ENCODE data around the gene KCNH2. TPM values are rescaled to one million over a fixed set of nuclear protein-coding genes. Genes with fewer than 3 reads are reported as not detected.
A peak's percentile ranks its signal among the peaks of the same experiment; 100 is the strongest.

KCNH2 gene
- total and polyA plus RNA-seq, 2 of the 13 experiments (the other 11 are each of a cell fraction or from before 2014, with no cell fraction given) = 0.09 to 0.11 TPM

DNA sequence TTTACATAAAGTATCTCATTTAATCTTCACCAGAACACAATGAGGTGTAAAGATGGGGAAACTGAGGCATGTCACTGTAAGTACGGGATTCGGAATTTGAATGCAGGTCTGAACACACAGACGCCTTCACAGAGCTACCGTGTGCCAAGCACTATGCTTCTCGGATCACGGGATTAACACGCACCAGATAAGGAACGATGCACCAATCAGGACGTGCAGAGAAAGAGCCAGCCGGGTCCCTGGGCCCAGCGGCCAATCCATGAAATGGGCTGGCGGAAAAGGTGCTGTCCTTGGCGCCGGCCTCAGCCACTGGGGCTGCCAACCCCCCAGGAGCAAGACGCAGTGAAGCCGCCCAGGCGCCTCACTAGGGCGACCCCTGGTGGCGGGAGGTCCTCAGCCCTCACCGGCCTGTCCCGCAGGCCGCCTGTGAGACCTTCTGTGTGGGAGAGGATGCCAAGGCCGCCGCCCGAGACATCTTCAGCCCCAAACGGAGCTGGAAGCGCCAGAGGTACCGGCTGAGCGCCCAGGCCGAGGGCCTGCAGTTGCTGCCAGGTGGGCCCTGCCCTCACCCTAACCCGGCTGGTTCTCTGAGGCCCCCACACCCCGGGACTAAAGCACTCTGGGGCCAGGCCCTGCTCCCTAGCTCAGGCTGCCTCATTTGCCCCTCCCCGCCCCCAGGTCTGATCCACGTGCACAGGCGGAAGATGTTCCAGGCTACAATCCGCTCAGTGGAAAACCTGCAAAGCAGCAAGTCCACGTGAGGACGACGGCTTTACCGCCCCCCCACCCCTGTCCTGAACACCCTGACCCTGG is 30.6 kb upstream of the KCNH2 start (continued):
- peak; percentile 32 for TF ChIP-seq ZNF781 (CRISPR knock-in tag; IDR thresholded peaks at IDR 0.05; ENCODE audit: borderline replicate concordance, not compliant biosample characterization)
- no peak for TF ChIP-seq ZNF570 (CRISPR knock-in tag; IDR thresholded peaks at IDR 0.05; ENCODE audit: borderline replicate concordance)
- TF ChIP-seq, protein P1, sequence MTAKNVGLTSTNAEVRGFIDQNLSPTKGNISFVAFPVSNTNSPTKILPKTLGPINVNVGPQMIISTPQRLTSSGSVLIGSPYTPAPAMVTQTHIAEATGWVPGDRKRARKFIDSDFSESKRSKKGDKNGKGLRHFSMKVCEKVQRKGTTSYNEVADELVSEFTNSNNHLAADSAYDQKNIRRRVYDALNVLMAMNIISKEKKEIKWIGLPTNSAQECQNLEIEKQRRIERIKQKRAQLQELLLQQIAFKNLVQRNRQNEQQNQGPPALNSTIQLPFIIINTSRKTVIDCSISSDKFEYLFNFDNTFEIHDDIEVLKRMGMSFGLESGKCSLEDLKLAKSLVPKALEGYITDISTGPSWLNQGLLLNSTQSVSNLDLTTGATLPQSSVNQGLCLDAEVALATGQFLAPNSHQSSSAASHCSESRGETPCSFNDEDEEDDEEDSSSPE (CRISPR knock-in tag; IDR thresholded peaks at IDR 0.05) = peak; percentile 46; the same call in 1 of the 2 replicates
- TF ChIP-seq, protein P2, sequence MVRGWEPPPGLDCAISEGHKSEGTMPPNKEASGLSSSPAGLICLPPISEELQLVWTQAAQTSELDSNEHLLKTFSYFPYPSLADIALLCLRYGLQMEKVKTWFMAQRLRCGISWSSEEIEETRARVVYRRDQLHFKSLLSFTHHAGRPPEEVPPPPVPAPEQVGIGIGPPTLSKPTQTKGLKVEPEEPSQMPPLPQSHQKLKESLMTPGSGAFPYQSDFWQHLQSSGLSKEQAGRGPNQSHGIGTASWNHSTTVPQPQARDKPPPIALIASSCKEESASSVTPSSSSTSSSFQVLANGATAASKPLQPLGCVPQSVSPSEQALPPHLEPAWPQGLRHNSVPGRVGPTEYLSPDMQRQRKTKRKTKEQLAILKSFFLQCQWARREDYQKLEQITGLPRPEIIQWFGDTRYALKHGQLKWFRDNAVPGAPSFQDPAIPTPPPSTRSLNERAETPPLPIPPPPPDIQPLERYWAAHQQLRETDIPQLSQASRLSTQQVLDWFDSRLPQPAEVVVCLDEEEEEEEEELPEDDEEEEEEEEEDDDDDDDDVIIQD (CRISPR knock-in tag; IDR thresholded peaks at IDR 0.05; ENCODE audit: low read depth) = no peak
- TF ChIP-seq ZBTB8A (CRISPR knock-in tag; IDR thresholded peaks at IDR 0.05; ENCODE audit: borderline replicate concordance, low read depth) = no peak
- no peak for TF ChIP-seq SRSF4 (IDR thresholded peaks at IDR 0.05; ENCODE audit: low read depth, low read length, poor library complexity, severe bottlenecking)
- no peak for TF ChIP-seq RFX3 (CRISPR knock-in tag; IDR thresholded peaks at IDR 0.05)
- TF ChIP-seq ZNF879 (CRISPR knock-in tag; IDR thresholded peaks at IDR 0.05) = no peak
- no peak for TF ChIP-seq ARNT2 (CRISPR knock-in tag; IDR thresholded peaks at IDR 0.05; ENCODE audit: low read depth)
- TF ChIP-seq, protein P3, sequence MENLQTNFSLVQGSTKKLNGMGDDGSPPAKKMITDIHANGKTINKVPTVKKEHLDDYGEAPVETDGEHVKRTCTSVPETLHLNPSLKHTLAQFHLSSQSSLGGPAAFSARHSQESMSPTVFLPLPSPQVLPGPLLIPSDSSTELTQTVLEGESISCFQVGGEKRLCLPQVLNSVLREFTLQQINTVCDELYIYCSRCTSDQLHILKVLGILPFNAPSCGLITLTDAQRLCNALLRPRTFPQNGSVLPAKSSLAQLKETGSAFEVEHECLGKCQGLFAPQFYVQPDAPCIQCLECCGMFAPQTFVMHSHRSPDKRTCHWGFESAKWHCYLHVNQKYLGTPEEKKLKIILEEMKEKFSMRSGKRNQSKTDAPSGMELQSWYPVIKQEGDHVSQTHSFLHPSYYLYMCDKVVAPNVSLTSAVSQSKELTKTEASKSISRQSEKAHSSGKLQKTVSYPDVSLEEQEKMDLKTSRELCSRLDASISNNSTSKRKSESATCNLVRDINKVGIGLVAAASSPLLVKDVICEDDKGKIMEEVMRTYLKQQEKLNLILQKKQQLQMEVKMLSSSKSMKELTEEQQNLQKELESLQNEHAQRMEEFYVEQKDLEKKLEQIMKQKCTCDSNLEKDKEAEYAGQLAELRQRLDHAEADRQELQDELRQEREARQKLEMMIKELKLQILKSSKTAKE (CRISPR knock-in tag; IDR thresholded peaks at IDR 0.05; ENCODE audit: borderline replicate concordance) = no peak
- TF ChIP-seq RXRB (CRISPR knock-in tag; IDR thresholded peaks at IDR 0.05; ENCODE audit: borderline replicate concordance) = peak; percentile 46; the same call in 1 of the 2 replicates
- TF ChIP-seq RARA (CRISPR knock-in tag; IDR thresholded peaks at IDR 0.05) = peak; percentile 28
- no peak for TF ChIP-seq RORA (CRISPR knock-in tag; IDR thresholded peaks at IDR 0.05)
- no peak for TF ChIP-seq RFXAP (CRISPR knock-in tag; IDR thresholded peaks at IDR 0.05; ENCODE audit: borderline replicate concordance)
- TF ChIP-seq RARG (CRISPR knock-in tag; IDR thresholded peaks at IDR 0.05; ENCODE audit: low read depth) = no peak
- TF ChIP-seq KAT2B (IDR thresholded peaks at IDR 0.05; ENCODE audit: borderline replicate concordance, low read depth, low read length) = no peak
- TF ChIP-seq, protein P4, sequence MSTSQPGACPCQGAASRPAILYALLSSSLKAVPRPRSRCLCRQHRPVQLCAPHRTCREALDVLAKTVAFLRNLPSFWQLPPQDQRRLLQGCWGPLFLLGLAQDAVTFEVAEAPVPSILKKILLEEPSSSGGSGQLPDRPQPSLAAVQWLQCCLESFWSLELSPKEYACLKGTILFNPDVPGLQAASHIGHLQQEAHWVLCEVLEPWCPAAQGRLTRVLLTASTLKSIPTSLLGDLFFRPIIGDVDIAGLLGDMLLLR (CRISPR knock-in tag; IDR thresholded peaks at IDR 0.05) = no peak; the same call in 1 of the 2 replicates
- TF ChIP-seq, protein P5, sequence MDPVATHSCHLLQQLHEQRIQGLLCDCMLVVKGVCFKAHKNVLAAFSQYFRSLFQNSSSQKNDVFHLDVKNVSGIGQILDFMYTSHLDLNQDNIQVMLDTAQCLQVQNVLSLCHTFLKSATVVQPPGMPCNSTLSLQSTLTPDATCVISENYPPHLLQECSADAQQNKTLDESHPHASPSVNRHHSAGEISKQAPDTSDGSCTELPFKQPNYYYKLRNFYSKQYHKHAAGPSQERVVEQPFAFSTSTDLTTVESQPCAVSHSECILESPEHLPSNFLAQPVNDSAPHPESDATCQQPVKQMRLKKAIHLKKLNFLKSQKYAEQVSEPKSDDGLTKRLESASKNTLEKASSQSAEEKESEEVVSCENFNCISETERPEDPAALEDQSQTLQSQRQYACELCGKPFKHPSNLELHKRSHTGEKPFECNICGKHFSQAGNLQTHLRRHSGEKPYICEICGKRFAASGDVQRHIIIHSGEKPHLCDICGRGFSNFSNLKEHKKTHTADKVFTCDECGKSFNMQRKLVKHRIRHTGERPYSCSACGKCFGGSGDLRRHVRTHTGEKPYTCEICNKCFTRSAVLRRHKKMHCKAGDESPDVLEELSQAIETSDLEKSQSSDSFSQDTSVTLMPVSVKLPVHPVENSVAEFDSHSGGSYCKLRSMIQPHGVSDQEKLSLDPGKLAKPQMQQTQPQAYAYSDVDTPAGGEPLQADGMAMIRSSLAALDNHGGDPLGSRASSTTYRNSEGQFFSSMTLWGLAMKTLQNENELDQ (CRISPR knock-in tag; IDR thresholded peaks at IDR 0.05; ENCODE audit: borderline replicate concordance) = 0 out of 2 replicates have a peak, but pooled peaks have one; percentile 34
- no peak for TF ChIP-seq ZNF296 (CRISPR knock-in tag; conservative IDR thresholded peaks at IDR 0.05)

Measured in HepG2 (cell line).